K562 (cell line): Measurements from ENCODE around the gene HS3ST4. TPM values are rescaled to one million over a fixed set of nuclear protein-coding genes. Genes with fewer than 3 reads are reported as not detected.

Experiments used
- ATAC-seq: fragments of 200-7000 bp; cut with Tn5 transposase; 3 replicates; pipeline ENCODE4 v1.9.1; 2020; ENCODE audit warnings: moderate library complexity
- BruUV-seq: library from RNA; stranded (reverse); fragments of 400-500 nt; replicated peaks from 2 replicates; lab custom pipeline; 2021; lab: Mats Ljungman, UMichigan
- CTCF ChIA-PET: fragments of 300-600 bp; formaldehyde crosslinking; extraction: SDS; loops from one replicate; lab custom pipeline; 2021; ENCODE audit warnings: low intra/inter-chr PET ratio; lab: Yijun Ruan, JAX
- POLR2A ChIA-PET: fragments of 300-600, 350-650 bp; sonication (Branson Sonifier 250); formaldehyde crosslinking; extraction: SDS; loops from one replicate; lab custom pipeline; 2021; ENCODE audit warnings: antibody characterized with exemption, inconsistent platforms; lab: Yijun Ruan, JAX
- DNase-seq, 4 experiments: peaks; one replicate each; pipeline versions ENCODE4 v3.0.0 to v3.0.0-alpha.2; 2011 to 2018; ENCODE audit warnings: low spot score in 3 of 4, mixed read lengths in 3 of 4; ENCODE audit errors: extremely low read depth in 1 of 4
- FAIRE-seq: peaks from 2 replicates; lab custom pipeline; 2011; peaks lifted over from hg19 to GRCh38; lab: Jason Lieb, UNC
- H2AFZ ChIP-seq: 2 replicates; pipeline ENCODE4 v1.6.0; 2011; ENCODE audit warnings: low read depth, low read length, control low read depth, inconsistent platforms
- H3K27ac ChIP-seq: fragments of 200-600 bp; 3 replicates; pipeline ENCODE4 v1.8.0; 2011; ENCODE audit warnings: low read depth, mild to moderate bottlenecking, control low read depth, inconsistent platforms, low read length, moderate library complexity, mixed read lengths; ENCODE audit errors: extremely low read depth
- H3K27me3 ChIP-seq, 2 experiments: fragments of 300-600 bp in 1 of 2; 2 replicates in 1 of 2; 3 replicates in 1 of 2; pipeline versions ENCODE4 v1.6.0 to v1.8.0; 2011; ENCODE audit warnings: inconsistent platforms in 2 of 2, low read length in 2 of 2, mild to moderate bottlenecking in 1 of 2, mixed read lengths in 1 of 2, moderate library complexity in 1 of 2; ENCODE audit not compliant: control insufficient read depth in 2 of 2, insufficient read depth in 2 of 2
- H3K36me3 ChIP-seq: fragments of 300-600 bp; 3 replicates; pipeline ENCODE4 v1.8.0; 2011; ENCODE audit warnings: mild to moderate bottlenecking, low read length, inconsistent platforms; ENCODE audit not compliant: control insufficient read depth, insufficient read depth
- H3K4me1 ChIP-seq, 2 experiments: fragments of 200-600 bp in 1 of 2; replicated peaks in 1 of 2; 2 replicates in 1 of 2; 3 replicates in 1 of 2; pipeline versions ENCODE4 v1.5.1 to v1.8.0; 2011; ENCODE audit warnings: inconsistent platforms in 2 of 2, low read length in 2 of 2, mild to moderate bottlenecking in 1 of 2, mixed read lengths in 1 of 2, moderate library complexity in 1 of 2; ENCODE audit not compliant: control insufficient read depth in 2 of 2, insufficient read depth in 2 of 2
- H3K4me2 ChIP-seq: 2 replicates; pipeline ENCODE4 v1.6.1; 2011; ENCODE audit warnings: low read length, control low read depth, inconsistent platforms, mixed read lengths; ENCODE audit not compliant: insufficient read depth
- H3K4me3 ChIP-seq: fragments of 200-600 bp; sonication (generic), shearing (Covaris generic); 2 replicates; pipeline ENCODE4 v1.5.1; 2016; ENCODE audit warnings: control low read depth, inconsistent platforms
- H3K79me2 ChIP-seq: fragments of 200-600 bp; 3 replicates; pipeline ENCODE4 v1.8.0; 2011; ENCODE audit warnings: low read length, inconsistent platforms; ENCODE audit not compliant: control insufficient read depth, insufficient read depth
- H3K9ac ChIP-seq, 2 experiments: 2 replicates each; pipeline versions ENCODE4 v1.6.0 to v1.6.1; 2011; ENCODE audit warnings: low read depth in 2 of 2, low read length in 2 of 2, control low read depth in 1 of 2, inconsistent platforms in 1 of 2, mild to moderate bottlenecking in 1 of 2, mixed read lengths in 1 of 2; ENCODE audit not compliant: insufficient read depth in 1 of 2
- H3K9me1 ChIP-seq: one replicate; pipeline ENCODE4 v1.6.0; 2011; ENCODE audit warnings: inconsistent platforms, mild to moderate bottlenecking, low read length, moderate library complexity; ENCODE audit not compliant: control insufficient read depth, insufficient read depth
- H3K9me3 ChIP-seq: replicated peaks from 2 replicates; pipeline ENCODE4 v1.5.1; 2011; ENCODE audit warnings: low read depth, low read length, inconsistent platforms; ENCODE audit not compliant: control insufficient read depth, insufficient read depth
- H4K20me1 ChIP-seq: replicated peaks from 2 replicates; pipeline ENCODE4 v1.6.1; 2011; ENCODE audit warnings: low read length, inconsistent platforms, mixed read lengths; ENCODE audit not compliant: control insufficient read depth, insufficient read depth
- ELK3 ChIP-seq: fragments of 450-650 bp; formaldehyde crosslinking; IDR thresholded peaks from 2 replicates; pipeline ENCODE4 v1.4.0; 2020; ENCODE audit warnings: mild to moderate bottlenecking
- KLF16 ChIP-seq: IDR thresholded peaks from 2 replicates; pipeline ENCODE4 v1.6.1; 2016; ENCODE audit warnings: antibody characterized with exemption
- SPI1 ChIP-seq: IDR thresholded peaks from 2 replicates; pipeline ENCODE4 v1.6.1; 2011; ENCODE audit warnings: low read depth, low read length, control low read depth, borderline replicate concordance
- SRSF7 ChIP-seq: fragments of 200-400 bp; formaldehyde crosslinking; optimal IDR thresholded peaks from 2 replicates; pipeline ENCODE3; 2017; ENCODE audit warnings: mild to moderate bottlenecking, low read depth, low read length
- TFAP4 ChIP-seq: sonication (generic); formaldehyde crosslinking; IDR thresholded peaks from 2 replicates; pipeline ENCODE4 v1.8.0; 2022; ENCODE audit warnings: missing genetic modification reagents, mild to moderate bottlenecking, moderate library complexity, borderline replicate concordance
- WGBS: fragments of 100-300 bp; shearing (Covaris generic); methylation state at CpG from one replicate; pipeline ENCODE4 v1.1.6; 2016; ENCODE audit warnings: low coverage, mixed read lengths; ENCODE audit not compliant: insufficient coverage; ENCODE audit errors: missing lambda C conversion rate; 5-methylcytosine and 5-hydroxymethylcytosine counted together
- in situ Hi-C: fragments of 300-500 bp; cut with MboI; formaldehyde crosslinking; loops from 4 replicates; pipeline ENCODE4 v1.15.0; 2018; ENCODE audit warnings: inconsistent platforms, mixed read lengths
- intact Hi-C: fragments of 100-400 bp; cut with micrococcal nuclease; formaldehyde crosslinking; loops from 2 replicates; pipeline ENCODE4 v1.14.2; 2022
- polyA plus RNA-seq, 8 experiments: library from polyadenylated mRNA; depleted of rRNA in 4 of 8; stranded (reverse) in 5 of 8; unstranded in 3 of 8; fragments of >200 nt; fragmentation: Nextera tagmentation in 2 of 8; fragmentation: Illumina TruSeq in 1 of 8; extraction: Ambion mirVana in 2 of 8; extraction: Trizol in 1 of 8; gene quantifications; 2 replicates each; pipeline versions ENCODE4 v1.2.1 to v1.2.3, GENCODE V29; 2011 to 2014; ENCODE audit warnings: inconsistent platforms in 1 of 8, missing spikeins in 1 of 8
- total RNA-seq, 7 experiments: library from RNA; depleted of rRNA in 6 of 7; stranded (reverse); fragments of >200 nt in 6 of 7; fragmentation: Illumina TruSeq in 2 of 7; extraction: Trizol in 2 of 7; gene quantifications; 2 replicates each; pipeline versions ENCODE4 v1.2.1 to v1.2.3, GENCODE V29; 2011 to 2021; ENCODE audit warnings: low replicate concordance in 1 of 7

The HS3ST4 gene
- total and polyA plus RNA-seq, 9 of the 15 experiments (the other 6 are each of a cell fraction or from before 2014, with no cell fraction given), result not detected

GRCh38 chr16:25786748-25787147 lies 95.0 kb downstream of the HS3ST4 start (continued):
- TF ChIP-seq TFAP4 (CRISPR knock-in tag), result no peak
- TF ChIP-seq KLF16, result no peak
- TF ChIP-seq ELK3, result no peak
- TF ChIP-seq, all 486 proteins: peak for 0

GRCh38 chr16:25788637-25789036 lies 96.9 kb downstream of the HS3ST4 start:
- in situ Hi-C loops (no loop called here), intact Hi-C loops (no loop called here)
- H3K27me3 ChIP-seq, result no peaks in the 10 kb centered on the region; a peak in 1 of 5 replicates
- no peaks in the 10 kb centered on the region for H3K4me1 ChIP-seq
- DNase-seq (no peak), FAIRE-seq (no peak), ATAC-seq (no peak)
- no peak overlapping the region for H2AFZ ChIP-seq
- no peaks in the 10 kb centered on the region for H3K9me3 ChIP-seq
- WGBS, result 0% methylated on average over 1 of the region's 1 CpG
- no peak overlapping the region for H3K27ac ChIP-seq
- H3K9me1 ChIP-seq, result no peaks in the 10 kb centered on the region
- no peaks in the 10 kb centered on the region for H4K20me1 ChIP-seq
- no peaks in the 10 kb centered on the region for H3K36me3 ChIP-seq
- no peak overlapping the region for H3K4me2 ChIP-seq
- TF ChIP-seq SPI1 (peak; percentile 60), SRSF7 (no peak)
- no peak overlapping the region for H3K9ac ChIP-seq
- H3K4me3 ChIP-seq, result no peak overlapping the region
- H3K79me2 ChIP-seq, result no peaks in the 10 kb centered on the region
- ChIA-PET POLR2A (no interaction called here), CTCF (no interaction called here)
- BruUV-seq, result no TSS peak
